Sigmoid colon (tissue), 4 donors: ENCODE data around the gene SPINDOC.

Source experiments
- POLR2AphosphoS5 ChIP-seq, 4 donors: sonication (generic); formaldehyde crosslinking; IDR thresholded peaks; one replicate each; pipeline ENCODE4 v1.6.1; 2017; ENCODE audit warnings: antibody characterized with exemption in 4 of 4
- TF ChIP-seq, protein P1 (sequence below), 4 experiments: fragments of 450-650 bp in 3 of 4; fragments of 200-600 bp in 1 of 4; IDR thresholded peaks; one replicate each; pipeline ENCODE4 v1.5.1; 2016 to 2019; ENCODE audit warnings: antibody characterized with exemption in 4 of 4, mild to moderate bottlenecking in 3 of 4, moderate library complexity in 2 of 4

DNA sequence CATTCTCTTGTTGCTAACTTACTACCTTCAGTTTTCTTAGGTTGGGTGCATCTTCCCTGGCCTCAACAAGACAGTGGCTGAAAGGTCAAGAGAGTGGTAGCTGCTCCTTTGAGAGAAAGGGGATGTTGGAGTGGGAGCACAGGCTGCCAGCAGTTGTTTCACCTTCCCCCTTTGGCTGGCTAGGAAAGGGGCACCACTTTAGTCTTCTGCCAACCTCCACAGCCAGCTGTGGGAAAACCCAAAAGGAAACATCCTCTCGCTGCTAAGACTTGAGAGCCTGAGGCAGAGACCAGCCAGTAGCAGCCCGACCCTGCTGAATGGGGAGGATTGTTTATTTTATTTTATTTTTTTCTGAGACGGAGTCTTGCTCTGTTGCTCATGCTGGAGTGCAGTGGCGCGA is 60.1 kb downstream of the SPINDOC start:
- TF ChIP-seq, protein P1, sequence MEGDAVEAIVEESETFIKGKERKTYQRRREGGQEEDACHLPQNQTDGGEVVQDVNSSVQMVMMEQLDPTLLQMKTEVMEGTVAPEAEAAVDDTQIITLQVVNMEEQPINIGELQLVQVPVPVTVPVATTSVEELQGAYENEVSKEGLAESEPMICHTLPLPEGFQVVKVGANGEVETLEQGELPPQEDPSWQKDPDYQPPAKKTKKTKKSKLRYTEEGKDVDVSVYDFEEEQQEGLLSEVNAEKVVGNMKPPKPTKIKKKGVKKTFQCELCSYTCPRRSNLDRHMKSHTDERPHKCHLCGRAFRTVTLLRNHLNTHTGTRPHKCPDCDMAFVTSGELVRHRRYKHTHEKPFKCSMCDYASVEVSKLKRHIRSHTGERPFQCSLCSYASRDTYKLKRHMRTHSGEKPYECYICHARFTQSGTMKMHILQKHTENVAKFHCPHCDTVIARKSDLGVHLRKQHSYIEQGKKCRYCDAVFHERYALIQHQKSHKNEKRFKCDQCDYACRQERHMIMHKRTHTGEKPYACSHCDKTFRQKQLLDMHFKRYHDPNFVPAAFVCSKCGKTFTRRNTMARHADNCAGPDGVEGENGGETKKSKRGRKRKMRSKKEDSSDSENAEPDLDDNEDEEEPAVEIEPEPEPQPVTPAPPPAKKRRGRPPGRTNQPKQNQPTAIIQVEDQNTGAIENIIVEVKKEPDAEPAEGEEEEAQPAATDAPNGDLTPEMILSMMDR (IDR thresholded peaks at IDR 0.05) = no peak
- TF ChIP-seq POLR2AphosphoS5 (IDR thresholded peaks at IDR 0.05) = no peak
